Small intestine (tissue), 16 donors: ENCODE data around the gene OGG1. TPM values are rescaled to one million over a fixed set of nuclear protein-coding genes. Genes with fewer than 3 reads are reported as not detected.

ENCODE experiments used
- DNase-seq, 2 donors: peaks; one replicate each; pipeline versions ENCODE4 v3.0.0 to v3.0.0-alpha.2; 2013
- FAIRE-seq: peaks from 2 replicates; lab custom pipeline; 2012; peaks lifted over from hg19 to GRCh38; lab: Jason Lieb, UNC
- H3K27ac ChIP-seq, 3 donors: one replicate each; pipeline ENCODE4 v1.5.1; 2013; ENCODE audit warnings: low read length in 2 of 3, mild to moderate bottlenecking in 2 of 3, control low read depth in 1 of 3, inconsistent platforms in 1 of 3, low read depth in 1 of 3, moderate library complexity in 1 of 3
- H3K27me3 ChIP-seq, 3 donors: one replicate each; pipeline ENCODE4 v1.6.1; 2013; ENCODE audit warnings: low read length in 3 of 3, inconsistent platforms in 1 of 3; ENCODE audit not compliant: control insufficient read depth in 3 of 3, insufficient read depth in 3 of 3
- H3K36me3 ChIP-seq, 3 donors: one replicate each; pipeline ENCODE4 v1.6.1; 2013; ENCODE audit warnings: low read length in 3 of 3, inconsistent platforms in 1 of 3, low read depth in 1 of 3, mild to moderate bottlenecking in 1 of 3, moderate library complexity in 1 of 3; ENCODE audit not compliant: control insufficient read depth in 3 of 3, insufficient read depth in 2 of 3
- H3K4me1 ChIP-seq, 3 donors: one replicate each; pipeline ENCODE4 v1.6.1; 2013; ENCODE audit warnings: low read length in 2 of 3, inconsistent platforms in 1 of 3, low read depth in 1 of 3, mild to moderate bottlenecking in 1 of 3, moderate library complexity in 1 of 3; ENCODE audit not compliant: control insufficient read depth in 3 of 3, insufficient read depth in 2 of 3
- H3K4me3 ChIP-seq, 3 donors: one replicate each; pipeline ENCODE4 v1.5.1; 2013; ENCODE audit warnings: low read length in 3 of 3, control low read depth in 1 of 3, inconsistent platforms in 1 of 3, low read depth in 1 of 3, mild to moderate bottlenecking in 1 of 3, moderate library complexity in 1 of 3
- H3K9me3 ChIP-seq, 2 donors: one replicate each; pipeline ENCODE4 v1.6.1; 2013; ENCODE audit warnings: low read depth in 1 of 2, low read length in 1 of 2; ENCODE audit not compliant: control insufficient read depth in 2 of 2, insufficient read depth in 1 of 2
- WGBS, 3 donors: extraction: QIAGEN DNeasy Blood & Tissue Kit; methylation state at CpG; one replicate each; pipeline ENCODE4 v1.1.7; 2013; 5-methylcytosine and 5-hydroxymethylcytosine counted together
- long read RNA-seq, 10 donors: transcript quantifications; one replicate each; lab custom pipeline, GENCODE V29; 2026
- polyA plus RNA-seq, 4 donors: library from polyadenylated mRNA; stranded (reverse) in 3 of 4; unstranded in 1 of 4; fragments of 200-250 nt in 3 of 4; fragments of 120-200 nt in 1 of 4; gene quantifications; one replicate each; pipeline versions ENCODE4 v1.2.1 to v1.2.3, GENCODE V29; 2013
- donor health status: healthy with polysubstance abuse.
- donor health status: control.
- donor health status: control.
- donor health status: Bipolar disorder and iron deficiency.
- donor health status: healthy.

The OGG1 gene
- polyA plus RNA-seq = 100 to 1,000 TPM in 1 of 4 donors, 10 to 100 TPM in 3; 25.4 to 111 (median 43.1) TPM
- long read RNA-seq, donor 1 = 0 reads
- long read RNA-seq, donor 2, full-length matches to known transcripts = 35 of 35 reads
- long read RNA-seq, donor 2, partial matches to known transcripts = 0 of 35 reads
- long read RNA-seq, donor 2, other reads (novel, unspliced or antisense) = 0 of 35 reads
- long read RNA-seq, donor 3, full-length matches to known transcripts = 70 of 137 reads
- long read RNA-seq, donor 3, partial matches to known transcripts = 37 of 137 reads
- long read RNA-seq, donor 3, other reads (novel, unspliced or antisense) = 30 of 137 reads
- long read RNA-seq, donor 4 = 0 reads
- long read RNA-seq, donor 5, full-length matches to known transcripts = 34 of 34 reads
- long read RNA-seq, donor 5, partial matches to known transcripts = 0 of 34 reads
- long read RNA-seq, donor 5, other reads (novel, unspliced or antisense) = 0 of 34 reads
- long read RNA-seq, donor 6, full-length matches to known transcripts = 57 of 84 reads
- long read RNA-seq, donor 6, partial matches to known transcripts = 21 of 84 reads
- long read RNA-seq, donor 6, other reads (novel, unspliced or antisense) = 6 of 84 reads
- long read RNA-seq, donor 7 = 0 reads
- long read RNA-seq, donor 8, full-length matches to known transcripts = 2 of 2 reads
- long read RNA-seq, donor 8, partial matches to known transcripts = 0 of 2 reads
- long read RNA-seq, donor 8, other reads (novel, unspliced or antisense) = 0 of 2 reads
- long read RNA-seq, donor 9, full-length matches to known transcripts = 13 of 13 reads
- long read RNA-seq, donor 9, partial matches to known transcripts = 0 of 13 reads
- long read RNA-seq, donor 9, other reads (novel, unspliced or antisense) = 0 of 13 reads
- long read RNA-seq, donor 10, full-length matches to known transcripts = 55 of 55 reads
- long read RNA-seq, donor 10, partial matches to known transcripts = 0 of 55 reads
- long read RNA-seq, donor 10, other reads (novel, unspliced or antisense) = 0 of 55 reads

DNA sequence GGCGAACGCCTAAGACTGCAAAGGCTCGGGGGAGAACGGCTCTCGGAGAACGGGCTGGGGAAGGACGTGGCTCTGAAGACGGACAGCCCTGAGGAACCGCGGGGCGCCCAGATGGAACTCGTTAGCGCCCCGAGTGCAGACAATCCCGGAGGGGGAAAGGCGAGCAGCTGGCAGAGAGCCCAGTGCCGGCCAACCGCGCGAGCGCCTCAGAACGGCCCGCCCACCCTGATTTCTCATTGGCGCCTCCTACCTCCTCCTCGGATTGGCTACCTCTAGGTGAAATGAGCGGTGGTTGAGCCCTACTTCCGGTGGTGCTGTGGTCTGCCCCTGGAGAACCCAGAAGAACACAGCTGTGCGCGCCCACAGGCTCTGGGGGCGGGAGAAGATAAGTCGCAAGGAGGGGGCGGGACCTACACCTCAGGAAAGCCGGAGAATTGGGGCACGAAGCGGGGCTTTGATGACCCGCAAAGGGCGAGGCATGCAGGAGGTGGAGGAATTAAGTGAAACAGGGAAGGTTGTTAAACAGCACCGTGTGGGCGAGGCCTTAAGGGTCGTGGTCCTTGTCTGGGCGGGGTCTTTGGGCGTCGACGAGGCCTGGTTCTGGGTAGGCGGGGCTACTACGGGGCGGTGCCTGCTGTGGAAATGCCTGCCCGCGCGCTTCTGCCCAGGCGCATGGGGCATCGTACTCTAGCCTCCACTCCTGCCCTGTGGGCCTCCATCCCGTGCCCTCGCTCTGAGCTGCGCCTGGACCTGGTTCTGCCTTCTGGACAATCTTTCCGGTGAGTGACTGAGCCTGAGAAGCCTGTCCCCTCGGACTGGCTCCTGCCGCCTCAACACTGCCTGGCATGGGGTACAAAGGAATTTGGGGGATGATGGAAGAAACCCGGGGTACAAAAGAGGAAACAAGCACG, at the start of gene OGG1:
OGG1 (plus strand) TSS at position 308 of the 911 bp plus-strand sequence; CDS start at position 643, 335 bp downstream.
- Histone ChIP-seq H3K27me3 (no peaks in the 10 kb centered on the region), H3K9me3 (no peaks in the 10 kb centered on the region), H3K27ac (peak within 1 kb of the TSS; percentile 72 to 92 (median 89)), H3K36me3 (peaks cover 12 to 66% (median 14%) of the 10 kb centered on the region in 3 donors), H3K4me3 (peak within 1 kb of the TSS; percentile 37 to 72 (median 60)), H3K4me1 (peaks cover 0 to 15% (median 3%) of the 10 kb centered on the region in 3 donors)
- DNase-seq = peak; percentile 99
- FAIRE-seq = no peak
- WGBS, 3 donors = 0 to 1% (median 0%) methylated on average over 57 to 60 of the region's 60 CpGs

DNA sequence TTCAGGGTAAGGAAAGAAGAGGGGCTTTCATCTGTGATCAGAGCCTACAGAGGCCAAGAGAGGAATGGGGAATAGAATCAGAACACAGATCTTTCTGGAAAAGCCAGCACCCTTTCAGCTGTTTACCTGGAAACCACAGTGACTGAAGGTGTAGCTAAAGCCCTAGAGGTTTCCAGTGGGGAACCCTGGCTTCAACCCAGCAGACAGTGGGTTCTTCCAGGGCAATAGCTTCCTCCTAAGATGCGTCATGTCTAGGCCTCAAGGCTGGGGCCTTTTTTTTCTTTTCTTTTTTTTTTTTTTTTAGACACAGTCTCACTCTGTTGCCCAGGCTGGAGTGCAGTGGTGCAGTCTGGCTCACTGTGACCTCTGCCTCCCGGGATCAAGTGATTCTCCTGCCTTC, 49.2 kb upstream of the OGG1 start:
- peaks cover 0 to 18% (median 0%) of the 10 kb centered on the region in 3 donors for H3K27me3 ChIP-seq
- H3K4me3 ChIP-seq = no peak overlapping the region
- H3K36me3 ChIP-seq = peaks cover 5 to 54% (median 12%) of the 10 kb centered on the region in 3 donors
- peaks cover 3 to 13% (median 13%) of the 10 kb centered on the region in 3 donors for H3K4me1 ChIP-seq
- no peak overlapping the region for H3K27ac ChIP-seq
- DNase-seq = no peak
- FAIRE-seq = no peak
- no peaks in the 10 kb centered on the region for H3K9me3 ChIP-seq
- WGBS, 3 donors = 90 to 94% (median 92%) methylated on average over 2 of the region's 2 CpGs

DNA sequence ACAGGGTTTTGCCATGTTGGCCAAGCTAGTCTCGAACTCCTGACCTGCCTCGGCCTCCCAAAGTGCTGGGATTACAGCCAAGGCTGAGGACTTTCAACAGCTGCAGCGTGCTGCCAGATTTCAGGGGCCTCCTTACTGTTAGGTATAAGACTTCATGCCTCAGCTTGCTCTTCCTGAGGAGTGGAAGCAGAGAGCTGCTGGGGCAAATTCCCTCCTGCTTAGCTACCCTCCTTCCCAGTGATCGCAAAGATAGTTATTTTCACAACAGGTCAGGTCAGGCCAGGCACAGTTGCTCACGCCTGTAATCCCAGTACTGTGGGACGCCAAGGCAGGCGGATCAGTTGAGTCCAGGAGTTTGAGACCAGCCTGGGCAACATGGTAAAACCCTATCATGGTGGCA, 48.7 kb upstream of the OGG1 start:
- 88 to 93% (median 93%) methylated on average over 7 of the region's 7 CpGs for WGBS, 3 donors
- Histone ChIP-seq H3K4me3 (no peak overlapping the region), H3K9me3 (no peaks in the 10 kb centered on the region), H3K27ac (no peak overlapping the region), H3K4me1 (peaks cover 3 to 13% (median 13%) of the 10 kb centered on the region in 3 donors), H3K27me3 (peaks cover 0 to 19% (median 0%) of the 10 kb centered on the region in 3 donors), H3K36me3 (peaks cover 5 to 50% (median 12%) of the 10 kb centered on the region in 3 donors)
- FAIRE-seq (no peak), DNase-seq (no peak)

- DNase-seq = no peak
- Histone ChIP-seq H3K4me3 (no peak overlapping the region), H3K4me1 (peaks cover 3 to 13% (median 13%) of the 10 kb centered on the region in 3 donors), H3K27me3 (peaks cover 0 to 19% (median 0%) of the 10 kb centered on the region in 3 donors), H3K9me3 (no peaks in the 10 kb centered on the region), H3K36me3 (peaks cover 5 to 43% (median 12%) of the 10 kb centered on the region in 3 donors), H3K27ac (no peak overlapping the region)
- 94 to 98% (median 94%) methylated on average over 10 of the region's 10 CpGs for WGBS, 3 donors
- FAIRE-seq = no peak
Observed at GRCh38 chr3:9701711-9702110, 48.0 kb upstream of the OGG1 start.

GRCh38 chr3:9703240-9703639, 46.5 kb upstream of the OGG1 start:
- H3K9me3 ChIP-seq = no peaks in the 10 kb centered on the region
- H3K27me3 ChIP-seq = peaks cover 0 to 19% (median 0%) of the 10 kb centered on the region in 3 donors
- no peak overlapping the region for H3K4me3 ChIP-seq
- H3K27ac ChIP-seq = no peak overlapping the region
- FAIRE-seq (no peak), DNase-seq (no peak)
- 82 to 91% (median 89%) methylated on average over 4 of the region's 4 CpGs for WGBS, 3 donors
- peaks cover 5 to 27% (median 7%) of the 10 kb centered on the region in 3 donors for H3K36me3 ChIP-seq
- H3K4me1 ChIP-seq = peaks cover 3 to 13% (median 13%) of the 10 kb centered on the region in 3 donors

DNA sequence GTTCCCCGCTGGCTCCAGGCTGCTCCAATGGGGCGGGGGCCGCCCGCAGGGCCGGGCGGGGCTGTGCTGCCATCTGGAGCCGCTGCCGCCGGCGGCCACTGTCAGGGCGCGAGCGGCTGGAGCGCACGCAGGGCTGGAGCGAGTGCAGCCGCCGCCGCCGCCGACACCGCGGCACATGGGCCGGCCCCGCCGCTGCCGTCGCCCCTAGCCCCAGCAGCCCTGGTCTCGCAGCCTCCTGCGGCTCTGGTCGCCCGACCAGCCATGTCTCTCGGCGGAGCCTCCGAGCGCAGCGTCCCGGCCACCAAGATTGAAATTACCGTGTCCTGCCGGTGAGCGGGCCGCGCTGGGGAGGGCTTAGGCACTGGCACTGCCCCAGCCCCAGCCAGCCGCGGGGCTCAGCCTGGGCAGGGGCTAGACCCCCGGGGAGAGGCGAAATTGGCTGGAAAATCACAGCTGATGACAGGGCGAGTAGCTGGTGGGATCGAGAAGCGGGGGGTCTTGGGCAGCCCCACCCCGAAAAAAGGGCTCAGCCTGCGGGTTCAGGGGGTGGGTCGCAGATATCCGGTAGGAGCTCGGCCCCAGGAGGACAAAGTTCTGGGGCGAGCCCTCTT, 45.9 kb upstream of the OGG1 start, which contains the start of gene CPNE9:
CPNE9 (plus strand) TSS at position 98 of the 611 bp plus-strand sequence; CDS start at position 262, 164 bp downstream.
- Histone ChIP-seq H3K36me3 (peaks cover 3 to 23% (median 5%) of the 10 kb centered on the region in 3 donors), H3K4me1 (peaks cover 3 to 13% (median 13%) of the 10 kb centered on the region in 3 donors), H3K27me3 (peaks cover 0 to 19% (median 0%) of the 10 kb centered on the region in 3 donors), H3K9me3 (no peaks in the 10 kb centered on the region), H3K27ac (no peak within 1 kb of the TSS), H3K4me3 (peak within 1 kb of the TSS in 2 of 3 donors; percentile 19 to 27)
- WGBS, 3 donors = 1 to 7% (median 3%) methylated on average over 33 to 56 of the region's 56 CpGs
- DNase-seq (peak in 1 of 2 donors; percentile 17), FAIRE-seq (no peak)
